Gastrocnemius medialis (tissue), 4 donors: ENCODE data around the gene PTAFR.

Experiments used
- CTCF ChIP-seq, 5 experiments: fragments of 450-650 bp in 3 of 5; fragments of 200-600 bp in 2 of 5; sonication (generic) in 2 of 5; IDR thresholded peaks in 4 of 5; conservative IDR thresholded peaks in 1 of 5; 1 replicate in 4 of 5; 2 replicates in 1 of 5; pipeline ENCODE4 v1.5.1; 2016 to 2019; ENCODE audit warnings: antibody characterized with exemption in 5 of 5, mild to moderate bottlenecking in 3 of 5, moderate library complexity in 3 of 5
- POLR2A ChIP-seq, 2 donors: fragments of 450-650 bp; IDR thresholded peaks; one replicate each; pipeline ENCODE4 v1.6.1; 2017; ENCODE audit warnings: antibody characterized with exemption in 2 of 2, mild to moderate bottlenecking in 2 of 2, moderate library complexity in 2 of 2

DNA sequence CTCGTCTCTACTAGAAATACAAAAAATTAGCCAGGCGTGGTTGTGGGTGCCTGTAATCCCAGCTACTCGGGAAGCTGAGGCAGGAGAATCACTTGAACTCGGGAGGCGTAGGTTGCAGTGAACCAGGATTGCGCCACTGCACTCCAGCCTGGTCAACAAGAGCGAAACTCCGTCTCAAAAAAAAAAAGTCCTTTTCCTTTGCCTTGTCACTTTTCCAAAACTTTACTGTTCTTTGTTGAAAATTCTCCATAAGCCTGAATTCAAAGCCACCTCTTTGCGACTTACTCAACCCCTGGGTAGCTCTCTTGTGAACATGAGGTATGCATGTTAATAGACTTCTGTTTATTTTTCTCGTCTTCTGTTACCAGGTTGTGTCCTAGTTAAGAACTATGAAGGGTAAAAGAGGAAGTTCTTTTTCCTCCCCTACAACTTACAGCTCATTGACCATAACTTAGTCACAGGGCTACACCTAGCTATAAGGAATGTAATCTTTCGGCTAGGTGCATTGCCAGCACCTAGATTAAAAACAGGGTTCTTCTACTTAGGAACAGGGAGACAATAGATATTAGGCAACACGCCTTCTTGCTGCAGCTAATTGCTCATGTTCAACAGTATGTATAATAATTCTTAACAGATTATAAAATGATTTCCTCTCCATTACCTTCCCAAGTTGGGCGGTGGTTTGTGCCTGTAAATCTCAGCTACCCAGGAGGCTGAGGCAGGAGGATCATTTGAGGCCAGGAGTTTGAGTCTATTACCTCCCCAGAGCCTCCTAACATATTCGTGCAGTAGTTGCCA, 40.9 kb downstream of the PTAFR start:
- TF ChIP-seq CTCF (IDR thresholded peaks at IDR 0.05 in 4 of 5, conservative IDR thresholded peaks at IDR 0.05 in 1 of 5): no peak
- TF ChIP-seq POLR2A (IDR thresholded peaks at IDR 0.05): no peak
